Activated naive CD8-positive, alpha-beta T cell (primary cell): ENCODE results near the gene RPS2.
"Not testable (repeated sequence)": the region's sequence is repeated elsewhere in the genome, so short reads cannot be mapped to it uniquely, and the experiment has no call there.

Experiments used
- H3K27ac Mint-ChIP-seq: one replicate; pipeline ENCODE4 v1.8.0; 2021; ENCODE audit warnings: mixed read lengths
- H3K27me3 Mint-ChIP-seq: one replicate; pipeline ENCODE4 v1.8.0; 2021; ENCODE audit warnings: mixed read lengths
- H3K36me3 Mint-ChIP-seq: one replicate; pipeline ENCODE4 v1.8.0; 2021; ENCODE audit warnings: mixed read lengths
- H3K4me1 Mint-ChIP-seq: one replicate; pipeline ENCODE4 v1.8.0; 2021; ENCODE audit warnings: low read depth, mixed read lengths
- H3K4me3 Mint-ChIP-seq: one replicate; pipeline ENCODE4 v1.8.0; 2021; ENCODE audit warnings: mild to moderate bottlenecking, mixed read lengths
- H3K9me3 Mint-ChIP-seq: one replicate; pipeline ENCODE4 v1.8.0; 2021; ENCODE audit warnings: low read depth, mixed read lengths

RPS2 gene

GRCh38 chr16:1965396-1966001 lies 873 bp upstream of the RPS2 start:
- H3K27me3 Mint-ChIP-seq: no peaks in the 10 kb centered on the region
- H3K36me3 Mint-ChIP-seq: peaks cover 9% of the 10 kb centered on the region

GRCh38 chr16:1963806-1964505 lies 670 bp downstream of the RPS2 start:
- H3K36me3 Mint-ChIP-seq: peaks cover 9% of the 10 kb centered on the region

More at GRCh38 chr16:1965396-1966001, 873 bp upstream of the RPS2 start:
- H3K9me3 Mint-ChIP-seq: no peaks in the 10 kb centered on the region
- H3K4me1 Mint-ChIP-seq: peaks cover 30% of the 10 kb centered on the region
- H3K4me3 Mint-ChIP-seq: peak overlapping the region; percentile 98
- peak overlapping the region; percentile 97 for H3K27ac Mint-ChIP-seq

GRCh38 chr16:1962161-1963153 lies 2.2 kb downstream of the RPS2 start:
- Mint-ChIP-seq H3K4me3 (peak overlapping the region; percentile 98), H3K27ac (peak overlapping the region; percentile 97), H3K4me1 (peaks cover 35% of the 10 kb centered on the region)
- not testable (repeated sequence) for H3K9me3 Mint-ChIP-seq, H3K27me3 Mint-ChIP-seq, H3K36me3 Mint-ChIP-seq

More at GRCh38 chr16:1963806-1964505, 670 bp downstream of the RPS2 start:
- Mint-ChIP-seq H3K27me3 (no peaks in the 10 kb centered on the region), H3K4me3 (peak overlapping the region; percentile 98), H3K4me1 (peaks cover 35% of the 10 kb centered on the region), H3K9me3 (no peaks in the 10 kb centered on the region), H3K27ac (peak overlapping the region; percentile 97)

- H3K4me1 Mint-ChIP-seq: peaks cover 33% of the 10 kb centered on the region
- peak overlapping the region; percentile 98 for H3K4me3 Mint-ChIP-seq
- H3K27ac Mint-ChIP-seq: peak overlapping the region; percentile 97
- H3K36me3 Mint-ChIP-seq: peaks cover 9% of the 10 kb centered on the region
- H3K9me3 Mint-ChIP-seq: no peaks in the 10 kb centered on the region
- H3K27me3 Mint-ChIP-seq: no peaks in the 10 kb centered on the region
These were observed 3.0 kb downstream of the RPS2 start for GRCh38 chr16:1961651-1962067.

- Mint-ChIP-seq H3K4me3 (peak overlapping the region; percentile 94), H3K27me3 (no peaks in the 10 kb centered on the region), H3K36me3 (peaks cover 9% of the 10 kb centered on the region), H3K9me3 (no peaks in the 10 kb centered on the region), H3K4me1 (peaks cover 33% of the 10 kb centered on the region), H3K27ac (peak overlapping the region; percentile 91)
These were observed 3.7 kb downstream of the RPS2 start for GRCh38 chr16:1960665-1961630.

DNA sequence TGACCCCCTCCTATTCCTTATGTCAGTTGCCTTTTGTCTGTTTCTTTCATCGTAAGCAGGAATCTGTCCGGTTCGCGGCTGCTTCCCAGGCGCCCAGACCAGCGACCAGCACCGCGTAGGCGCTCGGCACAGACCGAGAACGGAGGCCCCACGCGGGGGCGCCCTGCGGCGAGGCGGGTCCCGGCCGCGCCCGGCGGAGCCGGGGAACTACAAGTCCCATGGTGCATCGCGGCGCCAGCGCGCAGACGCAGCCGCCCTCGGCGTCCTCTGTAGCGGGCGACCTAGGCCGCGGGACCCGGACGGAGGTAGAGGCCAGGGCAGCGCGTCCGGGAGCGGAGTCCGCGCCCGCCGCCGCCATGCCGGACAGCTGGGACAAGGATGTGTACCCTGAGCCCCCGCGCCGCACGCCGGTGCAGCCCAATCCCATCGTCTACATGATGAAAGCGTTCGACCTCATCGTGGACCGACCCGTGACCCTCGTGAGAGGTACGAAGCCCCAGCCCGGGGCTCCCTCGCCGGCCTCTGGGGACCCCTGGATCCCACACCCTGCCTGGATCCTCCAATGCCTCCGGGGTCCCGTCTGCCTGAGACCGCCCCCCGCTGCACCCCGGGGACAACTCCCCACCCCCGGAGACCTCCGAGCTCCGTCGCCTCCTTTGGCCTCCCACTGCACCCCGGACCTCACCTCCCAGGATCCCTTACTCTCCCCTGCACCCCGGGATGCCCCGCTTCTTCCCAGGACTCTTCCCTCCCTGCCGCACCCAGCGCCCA lies 5.2 kb downstream of the RPS2 start, which contains the start of gene NDUFB10:
NDUFB10 (plus strand) TSS at position 270 of the 771 bp plus-strand sequence; CDS start at position 357, 87 bp downstream.
- H3K4me1 Mint-ChIP-seq: peaks cover 28% of the 10 kb centered on the region
- peak within 1 kb of the TSS; percentile 91 for H3K27ac Mint-ChIP-seq
- peak within 1 kb of the TSS; percentile 94 for H3K4me3 Mint-ChIP-seq
- H3K9me3 Mint-ChIP-seq: no peaks in the 10 kb centered on the region
- peaks cover 6% of the 10 kb centered on the region for H3K36me3 Mint-ChIP-seq
- no peaks in the 10 kb centered on the region for H3K27me3 Mint-ChIP-seq

- peaks cover 25% of the 10 kb centered on the region for H3K4me1 Mint-ChIP-seq
- no peaks in the 10 kb centered on the region for H3K27me3 Mint-ChIP-seq
- H3K36me3 Mint-ChIP-seq: peaks cover 3% of the 10 kb centered on the region
- H3K4me3 Mint-ChIP-seq: peak overlapping the region; percentile 94
- H3K27ac Mint-ChIP-seq: no peak overlapping the region
- H3K9me3 Mint-ChIP-seq: no peaks in the 10 kb centered on the region
These were observed 5.8 kb downstream of the RPS2 start for GRCh38 chr16:1958715-1959268.

DNA sequence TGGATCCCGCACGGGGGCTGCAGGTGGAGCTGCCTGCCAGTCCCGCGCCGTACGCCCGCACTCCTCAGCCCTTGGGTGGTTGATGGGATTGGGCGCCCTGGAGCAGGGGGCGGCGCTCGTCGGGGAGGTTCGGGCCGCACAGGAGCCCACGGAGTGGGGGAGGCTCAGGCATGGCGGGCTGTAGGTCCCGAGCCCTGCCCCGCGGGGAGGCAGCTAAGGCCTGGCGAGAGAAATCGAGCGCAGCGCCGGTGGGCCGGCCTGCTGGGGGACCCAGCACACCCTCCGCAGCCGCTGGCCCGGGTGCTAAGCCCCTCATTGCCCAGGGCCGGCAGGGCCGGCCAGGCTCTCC lies 6.5 kb downstream of the RPS2 start:
- not testable (repeated sequence) for H3K36me3 Mint-ChIP-seq, H3K27me3 Mint-ChIP-seq, H3K4me3 Mint-ChIP-seq, H3K9me3 Mint-ChIP-seq, H3K27ac Mint-ChIP-seq
- peaks cover 20% of the 10 kb centered on the region for H3K4me1 Mint-ChIP-seq

GRCh38 chr16:1957434-1958142 lies 7.0 kb downstream of the RPS2 start:
- not testable (repeated sequence) for H3K9me3 Mint-ChIP-seq, H3K4me3 Mint-ChIP-seq, H3K27me3 Mint-ChIP-seq, H3K27ac Mint-ChIP-seq, H3K36me3 Mint-ChIP-seq
- peaks cover 20% of the 10 kb centered on the region for H3K4me1 Mint-ChIP-seq

- Mint-ChIP-seq H3K4me3 (no peak overlapping the region), H3K4me1 (no peaks in the 10 kb centered on the region), H3K27me3 (no peaks in the 10 kb centered on the region), H3K9me3 (no peaks in the 10 kb centered on the region), H3K27ac (no peak overlapping the region), H3K36me3 (no peaks in the 10 kb centered on the region)
These were observed 10.9 kb downstream of the RPS2 start for GRCh38 chr16:1953734-1954133.

DNA sequence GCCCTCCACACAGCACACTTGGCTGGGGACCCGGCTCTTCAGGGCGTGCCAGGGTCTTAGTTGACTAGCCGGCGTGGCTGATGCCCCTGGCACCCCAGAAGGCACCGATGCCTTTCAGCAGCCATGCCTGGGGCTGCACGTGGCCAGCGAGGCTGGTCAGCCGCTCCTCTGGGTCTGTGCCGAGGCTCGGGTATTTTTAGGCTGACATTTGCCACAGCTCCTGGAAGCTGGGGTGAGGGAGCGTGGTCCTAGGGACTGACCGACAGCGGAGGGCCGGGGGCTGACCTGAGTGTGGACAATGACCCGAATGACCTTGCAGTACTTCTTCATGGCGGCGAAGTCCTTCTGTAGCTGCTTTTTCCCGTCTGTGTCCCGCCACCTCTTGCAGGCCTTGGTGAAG lies 14.1 kb downstream of the RPS2 start:
- no peaks in the 10 kb centered on the region for H3K36me3 Mint-ChIP-seq
- H3K4me1 Mint-ChIP-seq: no peaks in the 10 kb centered on the region
- no peak overlapping the region for H3K27ac Mint-ChIP-seq
- H3K4me3 Mint-ChIP-seq: no peak overlapping the region
- no peaks in the 10 kb centered on the region for H3K9me3 Mint-ChIP-seq
- H3K27me3 Mint-ChIP-seq: no peaks in the 10 kb centered on the region

DNA sequence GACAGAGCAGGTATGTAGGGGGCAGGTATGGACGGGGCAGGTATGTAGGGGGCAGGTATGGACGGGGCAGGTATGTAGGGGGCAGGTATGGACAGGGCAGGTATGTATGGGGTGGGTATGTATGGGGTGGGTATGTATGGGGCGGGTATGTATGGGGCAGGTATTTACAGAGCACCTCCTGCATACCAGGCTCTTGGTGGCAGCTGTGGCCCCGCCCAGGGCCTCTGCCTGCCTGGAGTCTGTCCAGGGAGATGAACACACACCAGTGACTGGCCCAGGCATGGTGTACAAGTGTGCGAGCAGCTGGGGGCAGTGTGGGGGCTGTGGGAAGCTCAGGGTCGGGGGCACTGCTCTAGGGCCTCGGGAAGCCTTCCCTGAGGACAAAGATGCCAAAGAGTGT lies 14.6 kb downstream of the RPS2 start:
- no peaks in the 10 kb centered on the region for H3K36me3 Mint-ChIP-seq
- no peaks in the 10 kb centered on the region for H3K4me1 Mint-ChIP-seq
- no peak overlapping the region for H3K4me3 Mint-ChIP-seq
- no peak overlapping the region for H3K27ac Mint-ChIP-seq
- no peaks in the 10 kb centered on the region for H3K27me3 Mint-ChIP-seq
- H3K9me3 Mint-ChIP-seq: no peaks in the 10 kb centered on the region

DNA sequence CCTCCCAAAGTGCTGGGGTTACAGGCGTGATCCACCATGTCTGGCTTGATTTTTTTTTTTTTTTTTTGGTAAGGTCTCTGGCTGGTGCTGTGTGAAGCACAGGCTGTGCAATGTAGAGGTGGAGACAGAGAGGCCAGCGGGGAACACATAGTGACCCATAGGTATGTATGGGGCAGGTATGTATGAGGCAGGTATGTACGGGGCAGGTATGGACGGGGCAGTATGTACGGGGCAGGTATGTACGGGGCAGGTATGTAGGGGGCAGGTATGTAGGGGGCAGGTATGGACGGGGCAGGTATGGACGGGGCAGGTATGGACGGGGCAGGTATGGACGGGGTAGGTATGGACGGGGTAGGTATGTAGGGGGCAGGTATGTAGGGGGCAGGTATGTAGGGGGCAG lies 15.1 kb downstream of the RPS2 start:
- no peaks in the 10 kb centered on the region for H3K9me3 Mint-ChIP-seq
- no peak overlapping the region for H3K27ac Mint-ChIP-seq
- no peaks in the 10 kb centered on the region for H3K36me3 Mint-ChIP-seq
- H3K4me3 Mint-ChIP-seq: no peak overlapping the region
- peaks cover under 1% of the 10 kb centered on the region for H3K4me1 Mint-ChIP-seq
- no peaks in the 10 kb centered on the region for H3K27me3 Mint-ChIP-seq
